Activated T-cell treated with anti-CD3 and anti-CD28 coated beads for 4 hours (primary cell): ENCODE measurements around the gene ZNRF4.

Source experiments
- DNase-seq: peaks from one replicate; pipeline ENCODE4 v3.0.0-alpha.2; 2020

The ZNRF4 gene

DNA sequence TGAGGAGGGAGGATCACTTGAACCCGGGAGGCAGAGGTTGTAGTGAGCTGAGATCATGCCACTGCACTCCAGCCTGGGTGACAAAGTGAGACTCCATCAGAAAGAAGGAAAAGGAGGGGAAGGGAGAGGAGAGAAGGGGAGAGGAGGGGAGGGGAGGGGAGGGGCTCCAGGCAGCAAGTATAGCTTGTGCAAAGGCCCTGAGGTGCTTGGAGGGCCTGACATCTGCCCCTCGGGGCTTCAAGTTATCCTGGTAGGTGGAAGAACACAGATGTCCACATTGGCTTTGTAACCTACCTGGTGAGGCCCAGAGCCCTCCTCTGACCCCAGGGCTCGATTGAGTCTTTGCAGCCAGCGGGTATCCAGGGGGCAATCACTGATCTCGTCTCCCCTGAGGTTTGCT is 11.5 kb upstream of the ZNRF4 start:
- no peak for DNase-seq

DNA sequence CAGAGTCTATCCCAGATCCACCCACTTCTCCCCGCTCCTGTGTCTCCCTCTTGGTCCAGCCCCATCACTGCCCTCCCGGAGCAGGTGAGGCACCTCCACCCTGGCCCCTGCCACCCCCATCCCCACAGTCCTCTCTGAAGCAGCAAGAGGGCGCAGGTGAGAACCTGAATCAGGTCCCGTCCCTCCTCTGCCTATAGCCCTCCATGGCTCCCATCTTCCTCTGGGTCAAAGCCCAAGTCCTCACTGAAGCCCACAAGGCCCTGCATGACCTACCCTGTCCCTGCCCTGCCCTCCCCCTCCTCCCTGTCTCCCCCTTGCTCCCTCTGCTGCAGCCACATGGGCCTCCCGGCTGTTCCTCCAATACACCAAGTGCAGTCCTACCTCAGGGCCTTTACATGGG is 10.8 kb upstream of the ZNRF4 start:
- no peak for DNase-seq

DNA sequence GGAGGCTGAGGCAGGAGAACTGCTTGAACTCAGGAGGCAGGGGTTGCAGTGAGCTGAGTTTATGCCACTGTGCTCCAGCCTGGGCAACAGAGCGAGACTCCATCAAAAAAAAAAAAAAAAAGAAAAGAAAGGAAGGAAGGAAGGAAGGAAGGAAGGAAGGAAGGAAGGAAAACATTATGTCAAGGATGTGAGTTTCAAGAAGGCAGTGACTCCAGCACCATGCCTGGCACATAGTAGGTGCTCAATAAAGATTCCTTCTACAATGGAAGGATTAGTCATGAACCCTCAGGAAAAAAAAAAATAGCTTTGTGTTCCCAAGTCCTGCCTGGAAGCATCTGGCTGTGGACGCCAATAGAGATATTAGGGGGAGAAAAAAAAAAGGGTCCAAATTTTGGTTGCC is 10.1 kb upstream of the ZNRF4 start:
- DNase-seq, result no peak

DNA sequence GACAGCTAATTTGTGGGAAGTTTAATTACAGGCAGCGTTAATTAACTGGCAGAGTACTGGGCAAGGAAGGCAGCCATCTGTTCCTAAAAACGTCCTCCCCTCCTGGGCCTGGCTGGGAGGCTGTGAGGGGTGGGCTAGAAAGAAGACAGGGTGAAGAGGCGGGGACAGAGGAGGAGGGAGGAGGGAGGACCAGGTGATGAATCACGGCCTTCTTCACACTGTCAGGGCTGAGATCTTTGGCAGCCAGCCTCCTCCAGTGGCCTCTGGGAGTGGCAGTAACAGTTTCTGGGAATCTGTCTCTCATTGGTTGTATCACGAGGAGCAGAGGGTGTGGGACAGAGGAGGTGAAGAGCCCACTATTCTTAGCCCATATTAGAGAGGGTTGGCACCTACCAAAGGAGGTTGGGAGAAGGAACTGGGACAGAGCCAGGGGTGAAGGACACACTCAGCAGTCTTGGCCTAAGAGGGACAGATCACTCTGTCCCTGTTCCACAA is 9.6 kb upstream of the ZNRF4 start:
- DNase-seq, result no peak

DNA sequence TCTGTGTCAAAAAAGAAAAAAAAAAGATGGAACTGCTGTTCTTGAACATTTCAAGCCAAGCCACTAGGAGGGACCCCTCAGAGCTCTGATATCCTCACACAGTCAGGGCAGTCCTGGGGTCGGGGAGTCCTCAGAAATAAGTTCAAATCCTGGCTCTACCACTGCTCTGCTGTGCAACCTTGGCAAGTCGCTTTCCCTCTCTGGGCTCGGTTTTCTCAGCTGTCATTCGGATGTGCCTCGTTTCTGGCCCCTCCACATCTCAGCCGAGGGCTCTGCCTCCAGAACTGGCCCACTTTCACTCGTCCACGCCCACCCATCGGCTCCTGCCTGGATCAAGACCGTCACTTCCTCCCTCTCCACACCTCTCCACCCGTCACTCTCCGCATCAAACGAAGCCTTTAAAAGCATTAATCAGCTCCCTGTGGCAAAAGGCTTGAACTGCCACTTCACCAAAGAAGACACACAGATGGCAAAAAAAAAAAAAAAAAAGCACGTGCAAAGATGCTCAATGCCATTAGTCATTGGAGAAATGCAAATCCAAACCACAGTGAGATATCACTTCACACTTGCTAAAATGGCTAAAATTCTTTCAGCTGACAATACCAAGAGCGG is 7.4 kb upstream of the ZNRF4 start:
- no peak for DNase-seq

DNA sequence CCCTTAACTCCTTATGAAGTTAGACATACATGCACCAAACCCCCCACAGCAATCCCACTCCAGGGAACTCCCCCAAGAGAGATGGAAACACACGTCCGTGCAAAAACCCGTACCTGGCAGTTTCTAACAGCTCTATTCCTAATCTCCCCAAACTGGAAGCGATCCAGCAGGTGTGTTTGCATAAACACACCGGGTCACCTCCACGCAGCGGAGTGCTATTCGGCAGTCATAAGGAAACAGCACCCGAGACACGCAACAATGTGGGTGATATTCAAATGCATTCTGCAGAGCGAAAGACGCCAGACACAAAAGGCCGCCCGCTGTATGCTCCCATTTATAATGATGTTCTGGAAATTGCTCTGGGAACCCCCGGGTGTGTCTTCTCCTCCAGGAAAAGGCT is 6.8 kb upstream of the ZNRF4 start:
- DNase-seq, result no peak

DNA sequence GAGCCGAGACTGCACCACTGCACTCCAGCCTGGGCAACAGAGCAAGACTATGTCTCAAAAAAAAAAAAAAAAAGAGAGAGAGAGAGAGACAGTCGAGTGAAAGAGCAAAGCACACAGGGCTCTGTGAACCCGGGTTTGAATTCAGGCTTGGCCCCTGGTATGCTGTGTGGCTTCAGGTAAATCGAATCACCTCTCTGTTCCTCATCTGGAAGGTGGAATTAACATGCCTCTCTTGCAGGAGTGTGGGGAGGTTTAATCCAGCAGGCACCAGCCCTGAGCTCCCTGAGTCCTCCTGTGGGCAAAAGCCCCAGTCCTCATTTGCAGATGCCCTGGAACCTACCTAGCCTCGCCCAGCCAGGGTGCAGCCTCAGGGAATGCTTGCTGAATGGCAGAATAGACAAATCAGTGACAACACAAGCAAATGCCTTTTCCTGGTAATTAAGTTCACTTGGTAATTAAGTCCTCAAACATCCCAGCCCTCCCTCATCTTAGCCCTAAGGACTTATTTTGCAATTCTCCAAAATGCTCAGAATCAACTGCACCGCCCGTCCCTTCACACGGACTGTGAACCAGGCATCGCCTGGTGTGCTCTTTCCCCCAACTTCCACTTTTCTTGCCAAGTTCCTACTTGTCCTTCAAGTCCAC is 4.6 kb upstream of the ZNRF4 start:
- DNase-seq, result no peak

DNA sequence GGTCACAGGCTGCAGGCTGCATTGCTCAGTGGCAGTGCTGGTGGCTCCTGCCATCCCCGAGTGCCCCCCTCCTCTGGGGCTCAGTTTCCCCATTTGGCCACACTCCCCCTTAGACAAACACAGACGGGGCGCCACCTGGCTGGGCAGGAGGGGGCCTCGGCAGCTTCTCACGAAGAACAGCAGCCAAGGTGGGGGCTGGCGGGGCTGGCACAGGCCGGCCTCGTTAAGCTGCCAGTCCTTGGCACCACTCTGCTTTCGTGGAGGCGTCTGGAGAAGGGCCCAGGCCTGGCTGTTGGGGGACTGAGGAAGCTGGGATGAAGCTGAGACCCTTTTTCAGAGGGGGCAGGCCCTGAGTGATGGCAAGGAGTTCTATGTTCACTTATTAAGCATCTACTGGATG is 3.7 kb upstream of the ZNRF4 start:
- no peak for DNase-seq

DNA sequence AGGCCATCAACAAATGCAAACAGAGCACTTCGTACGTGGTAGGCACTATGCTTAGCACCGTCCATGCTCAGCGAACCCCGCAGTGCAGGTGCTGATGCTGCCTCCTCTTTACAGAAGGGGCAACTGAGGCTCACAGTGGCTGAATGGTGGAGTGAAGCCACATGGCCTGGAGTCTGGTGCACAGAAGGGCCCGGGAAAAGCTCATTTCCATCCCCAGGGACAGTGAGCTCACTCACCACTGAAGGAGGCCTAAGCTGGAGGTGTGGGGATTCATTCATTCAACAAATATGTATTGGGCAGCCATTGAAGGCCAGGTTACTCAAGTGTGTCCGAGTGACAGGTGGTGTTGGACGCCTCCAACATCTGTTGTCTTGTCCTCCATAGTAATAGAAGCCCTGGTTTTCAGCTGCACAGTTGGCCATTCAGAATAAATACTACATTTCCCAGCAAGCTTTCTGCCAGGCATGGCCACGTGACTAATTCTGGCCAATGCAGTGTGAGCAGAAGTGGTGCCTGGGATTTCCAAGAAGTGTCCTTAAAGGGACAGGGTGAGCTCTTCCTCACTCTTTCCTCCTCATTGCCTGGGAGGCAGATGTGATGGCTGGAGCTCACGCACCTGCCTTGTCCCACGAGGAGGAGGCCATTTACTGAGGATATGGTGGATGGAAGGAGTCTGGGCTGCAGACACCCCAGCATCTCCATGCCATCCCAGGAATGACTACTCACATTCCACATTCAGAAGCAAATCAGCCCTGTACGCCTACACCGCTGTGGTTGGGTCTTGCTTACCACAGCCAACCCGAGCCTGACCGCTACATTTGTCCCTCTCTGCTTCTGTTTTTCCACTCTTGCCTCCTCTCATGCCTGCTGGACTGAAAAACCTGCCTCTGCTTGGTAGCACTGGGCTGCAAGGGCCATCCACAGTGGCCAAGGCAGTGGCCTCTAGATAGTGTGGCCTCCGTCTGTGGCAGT is 2.3 kb upstream of the ZNRF4 start:
- DNase-seq, result no peak

DNA sequence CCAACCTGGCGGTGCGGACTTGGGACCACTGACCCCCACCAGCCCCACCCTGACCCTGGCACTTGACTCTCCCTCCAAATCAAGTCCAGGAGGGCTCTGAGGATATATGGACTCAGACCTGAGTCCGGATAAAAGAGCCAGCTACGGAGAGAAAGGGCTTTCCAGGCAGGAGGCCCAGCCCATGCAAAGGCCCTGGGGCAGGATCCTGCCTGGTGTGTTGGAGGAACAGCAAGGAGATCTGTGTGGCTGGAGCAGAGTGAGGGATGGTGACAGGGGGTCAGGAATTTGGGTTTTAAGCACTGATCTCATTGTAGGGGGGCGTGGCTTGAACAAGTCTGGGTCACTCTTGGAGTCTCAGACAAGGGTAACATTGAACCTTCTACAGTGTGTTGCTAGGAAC is 474 bp upstream of the ZNRF4 start:
- DNase-seq, result no peak

DNA sequence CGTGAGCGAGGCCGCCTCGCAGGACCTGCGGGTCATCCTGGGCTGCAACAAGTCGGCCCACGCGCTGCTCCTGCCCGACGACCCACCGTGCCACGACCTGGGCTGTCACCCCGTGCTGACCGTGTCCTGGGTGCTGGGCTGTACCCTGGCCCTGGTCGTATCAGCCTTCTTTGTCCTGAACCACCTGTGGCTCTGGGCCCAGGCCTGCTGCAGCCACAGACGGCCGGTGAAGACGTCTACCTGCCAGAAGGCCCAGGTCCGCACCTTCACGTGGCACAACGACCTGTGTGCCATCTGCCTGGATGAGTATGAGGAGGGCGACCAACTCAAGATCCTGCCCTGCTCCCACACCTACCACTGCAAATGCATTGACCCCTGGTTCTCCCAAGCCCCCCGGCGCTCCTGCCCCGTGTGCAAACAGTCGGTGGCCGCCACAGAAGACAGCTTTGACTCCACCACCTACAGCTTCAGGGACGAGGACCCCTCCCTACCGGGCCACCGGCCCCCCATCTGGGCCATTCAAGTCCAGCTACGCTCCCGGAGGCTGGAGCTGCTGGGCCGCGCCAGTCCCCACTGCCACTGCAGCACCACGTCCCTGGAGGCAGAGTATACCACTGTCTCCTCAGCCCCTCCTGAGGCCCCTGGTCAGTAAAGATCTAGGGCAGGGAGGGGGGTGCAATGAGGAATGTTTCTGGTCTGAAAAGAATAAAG is 1.1 kb downstream of the ZNRF4 start:
- DNase-seq, result no peak

DNA sequence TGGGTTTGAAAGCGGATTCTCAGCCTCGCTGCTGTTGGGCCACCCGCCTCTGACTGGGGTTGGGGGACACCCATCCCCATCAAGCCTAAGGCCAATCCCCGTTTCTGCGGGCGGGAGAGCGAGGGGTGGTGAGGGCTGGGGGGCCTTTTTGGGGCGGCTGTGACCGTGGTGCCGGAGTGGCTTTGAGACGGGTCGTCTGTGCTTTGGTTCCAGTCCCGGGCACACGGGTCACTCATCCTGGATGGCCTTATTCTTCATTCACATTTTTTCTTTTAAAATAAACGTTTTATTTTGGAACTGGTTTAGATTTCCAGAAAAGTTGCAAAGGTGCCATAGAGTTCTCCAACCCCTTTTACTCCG is 1.6 kb downstream of the ZNRF4 start:
- no peak for DNase-seq

DNA sequence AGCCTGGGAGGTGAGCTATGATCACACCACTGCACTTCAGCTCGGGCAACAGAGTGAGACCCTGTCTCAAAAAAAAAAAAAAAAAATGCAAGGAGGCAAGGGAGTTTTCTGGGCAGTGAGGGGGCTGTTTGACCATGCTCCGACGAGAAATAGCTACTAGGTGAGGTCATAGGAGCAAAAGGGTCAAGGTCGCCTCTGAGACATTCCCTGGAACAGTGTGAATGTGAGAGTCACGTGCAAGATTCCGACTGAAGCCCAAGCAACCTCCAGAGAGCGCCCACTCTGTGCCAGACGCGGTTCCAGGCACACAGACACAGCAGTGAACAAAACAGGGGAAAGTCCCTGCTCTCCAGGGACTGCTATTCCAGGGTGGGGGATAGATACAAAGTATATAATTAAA is 2.5 kb downstream of the ZNRF4 start:
- DNase-seq, result no peak

DNA sequence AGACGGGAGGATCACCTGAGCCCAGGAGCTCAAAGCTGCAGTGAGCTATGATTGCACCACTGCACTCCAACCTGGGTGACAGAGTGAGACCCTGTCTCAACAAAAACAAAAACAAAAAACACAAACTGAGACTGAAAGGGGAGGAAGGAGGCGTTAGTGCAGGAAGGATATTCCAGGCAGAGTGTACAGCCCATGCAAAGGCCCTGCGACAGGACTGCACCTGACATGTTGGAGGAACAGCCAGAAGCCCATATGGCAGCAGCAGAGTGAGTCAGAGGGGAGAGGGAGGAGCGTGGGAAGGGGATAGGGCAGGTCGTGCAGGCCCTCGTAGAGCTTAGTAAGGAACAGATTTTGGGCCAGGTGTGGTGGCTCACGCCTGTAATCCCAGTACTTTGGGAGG is 3.2 kb downstream of the ZNRF4 start:
- no peak for DNase-seq

DNA sequence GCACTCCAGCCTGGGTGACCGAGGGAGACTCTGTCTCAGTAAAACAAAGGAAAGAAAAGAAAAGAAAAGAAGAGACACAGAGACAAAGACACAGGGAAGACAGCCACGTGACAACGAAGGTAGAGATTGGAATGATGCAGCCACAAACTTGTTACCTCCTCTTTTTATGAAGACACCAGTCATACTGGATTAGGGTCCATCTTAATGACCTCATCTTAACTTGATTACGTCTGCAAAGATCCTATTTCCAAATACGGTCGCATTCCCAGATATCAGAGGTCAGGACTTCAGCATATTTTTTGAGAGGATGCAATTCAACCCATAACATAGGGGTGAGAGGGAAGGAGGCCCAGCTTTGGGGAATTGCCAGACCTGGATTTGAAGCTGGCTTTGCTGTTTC is 4.1 kb downstream of the ZNRF4 start:
- no peak for DNase-seq

DNA sequence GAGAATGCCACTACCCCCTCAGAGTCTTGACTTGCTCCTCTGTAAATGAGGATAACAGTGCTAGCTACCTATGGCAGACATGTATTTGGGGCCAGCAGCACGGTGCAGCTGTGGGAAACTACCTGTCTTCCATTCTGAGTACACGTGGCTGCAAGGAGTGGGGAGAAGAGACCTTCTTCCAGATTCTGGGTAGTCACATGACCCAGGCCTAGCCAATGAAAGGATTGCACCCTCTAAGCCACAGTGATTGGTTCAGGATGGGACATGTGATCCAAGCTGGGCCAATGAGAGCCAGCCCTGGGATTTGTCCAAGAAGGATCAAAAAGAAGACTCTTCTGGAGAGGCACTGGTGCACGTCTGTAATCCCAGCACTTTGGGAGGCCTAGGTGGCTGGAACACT is 5.5 kb downstream of the ZNRF4 start:
- DNase-seq, result no peak

DNA sequence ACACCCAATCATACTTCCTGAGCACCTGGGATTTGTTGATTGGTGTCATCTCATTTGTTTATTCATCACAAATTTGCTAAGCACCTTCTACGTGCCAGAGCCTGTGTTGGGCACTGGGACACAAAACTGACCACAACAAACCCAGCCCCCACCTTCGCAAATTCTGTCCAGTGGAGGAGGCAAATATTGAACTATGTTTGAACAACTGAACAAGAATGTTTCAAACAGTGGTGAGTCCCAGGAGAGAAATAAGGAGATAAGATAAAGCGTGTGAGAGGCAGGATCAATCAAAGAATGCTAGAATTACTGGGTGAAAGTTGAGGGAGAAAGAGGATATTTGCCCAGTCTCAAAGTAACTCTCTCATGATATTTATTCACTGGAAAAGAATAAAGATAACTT is 8.7 kb downstream of the ZNRF4 start:
- DNase-seq, result no peak

DNA sequence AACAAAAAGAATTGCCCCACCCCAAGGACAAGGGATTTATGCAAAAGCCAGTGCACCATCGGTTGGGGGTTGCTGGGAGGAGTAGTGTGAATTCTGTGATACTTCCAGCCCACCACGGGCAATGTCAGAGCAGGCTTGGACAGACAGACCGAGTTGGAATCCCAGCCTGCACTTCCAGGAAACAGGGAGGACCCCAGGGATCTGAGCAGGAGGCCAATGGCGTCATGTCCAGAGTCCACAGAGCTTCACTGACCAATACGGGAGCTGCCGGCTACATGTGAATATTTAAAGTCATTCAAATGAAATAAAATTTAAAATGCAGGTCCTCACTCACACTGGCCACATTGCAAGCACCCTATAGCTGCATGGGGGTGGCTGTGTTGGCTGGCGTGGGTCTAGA is 10.9 kb downstream of the ZNRF4 start:
- DNase-seq, result no peak

DNA sequence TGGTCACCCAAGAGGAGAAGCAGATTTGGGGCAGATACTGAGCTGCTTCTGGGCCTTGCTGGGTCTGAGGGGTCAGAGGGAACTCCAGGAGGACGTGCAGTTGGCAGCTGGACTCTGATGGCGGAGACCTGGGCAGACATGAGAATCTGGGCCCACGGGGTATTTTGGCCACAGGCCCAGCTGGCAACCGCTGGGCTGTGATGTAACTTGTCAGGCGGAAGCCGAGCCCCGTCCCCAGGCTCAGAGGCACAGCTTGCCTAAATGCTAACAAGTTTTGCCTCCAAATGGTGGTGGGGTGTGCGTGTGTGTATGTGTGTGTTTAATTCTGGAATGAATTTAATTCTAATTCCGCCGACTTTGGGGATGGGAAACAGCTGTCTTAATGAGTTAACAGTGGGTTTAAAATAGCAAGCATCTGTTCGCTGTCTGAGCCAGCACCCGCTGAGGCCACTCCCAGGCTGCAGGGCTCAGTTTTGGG is 11.6 kb downstream of the ZNRF4 start:
- no peak for DNase-seq

DNA sequence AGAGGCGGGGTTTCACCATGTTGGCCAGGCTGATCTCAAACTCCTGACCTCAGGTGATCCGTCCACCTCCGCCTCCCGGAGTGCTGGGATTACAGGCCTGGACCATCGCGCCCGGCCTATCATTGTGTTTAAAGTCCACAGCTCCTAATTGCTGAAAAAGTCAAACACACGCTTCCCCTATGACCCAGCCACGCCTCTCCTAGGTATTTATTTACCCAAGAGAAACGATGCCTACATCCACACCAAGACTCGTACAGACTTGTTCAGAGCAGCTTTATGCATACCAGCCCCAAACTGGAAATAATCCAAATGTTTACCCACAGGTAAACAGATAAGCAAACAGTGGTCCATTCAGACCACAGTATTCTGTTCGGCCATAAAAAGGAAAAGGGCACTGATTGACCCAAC is 15.1 kb downstream of the ZNRF4 start:
- DNase-seq, result no peak

DNA sequence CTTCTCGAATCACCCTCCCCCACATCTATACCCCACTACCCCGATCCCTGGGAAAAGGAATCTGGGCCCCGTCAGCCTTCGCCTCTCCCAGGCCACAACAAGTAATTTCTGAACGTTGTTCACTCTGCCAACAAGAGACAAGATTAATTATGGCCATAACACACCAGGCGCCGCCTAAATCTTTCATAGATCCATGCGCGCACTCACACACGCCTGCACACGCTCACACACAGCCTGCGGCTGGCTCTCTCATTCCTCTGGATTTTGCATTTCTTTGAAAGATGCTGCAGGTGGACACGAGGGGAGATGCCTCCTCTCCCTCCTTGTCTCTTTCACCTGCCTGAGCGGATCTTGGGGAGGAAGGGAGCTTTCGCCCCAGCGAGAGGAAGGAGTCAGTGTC is 17.1 kb downstream of the ZNRF4 start:
- no peak for DNase-seq

DNA sequence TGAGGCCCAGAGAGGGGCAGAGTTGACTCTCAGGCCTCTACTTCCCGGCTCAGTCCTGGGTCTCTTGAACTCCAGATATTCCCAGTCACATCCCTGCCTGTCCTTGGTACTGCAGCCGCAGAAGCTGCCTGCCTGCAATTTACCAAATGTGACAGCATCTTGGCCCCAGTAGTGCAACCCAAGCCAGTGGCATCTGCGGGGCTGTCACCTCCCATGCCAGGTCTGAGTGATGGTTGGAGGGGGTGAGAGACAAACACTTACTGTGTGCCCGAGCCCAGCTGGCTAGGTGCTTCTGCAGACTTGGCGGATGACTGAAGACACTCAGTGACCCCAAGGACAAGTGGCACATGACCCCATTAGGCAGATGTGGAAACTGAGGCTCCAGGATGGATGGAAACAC is 18.4 kb downstream of the ZNRF4 start:
- no peak for DNase-seq
